GM21367 (cell line): ENCODE results near the gene TPPP3.

Source experiments
- ATAC-seq: cut with Tn5 transposase; IDR thresholded peaks from one replicate; pipeline ENCODE4 v1.9.1; 2021; ENCODE audit not compliant: unreplicated experiment

The TPPP3 gene

GRCh38 chr16:67393111-67393787 is at the start of gene TPPP3:
TPPP3 (minus strand) TSS chr16:67393498; CDS start chr16:67391111, 2,387 bp downstream.
- no peak for ATAC-seq

DNA sequence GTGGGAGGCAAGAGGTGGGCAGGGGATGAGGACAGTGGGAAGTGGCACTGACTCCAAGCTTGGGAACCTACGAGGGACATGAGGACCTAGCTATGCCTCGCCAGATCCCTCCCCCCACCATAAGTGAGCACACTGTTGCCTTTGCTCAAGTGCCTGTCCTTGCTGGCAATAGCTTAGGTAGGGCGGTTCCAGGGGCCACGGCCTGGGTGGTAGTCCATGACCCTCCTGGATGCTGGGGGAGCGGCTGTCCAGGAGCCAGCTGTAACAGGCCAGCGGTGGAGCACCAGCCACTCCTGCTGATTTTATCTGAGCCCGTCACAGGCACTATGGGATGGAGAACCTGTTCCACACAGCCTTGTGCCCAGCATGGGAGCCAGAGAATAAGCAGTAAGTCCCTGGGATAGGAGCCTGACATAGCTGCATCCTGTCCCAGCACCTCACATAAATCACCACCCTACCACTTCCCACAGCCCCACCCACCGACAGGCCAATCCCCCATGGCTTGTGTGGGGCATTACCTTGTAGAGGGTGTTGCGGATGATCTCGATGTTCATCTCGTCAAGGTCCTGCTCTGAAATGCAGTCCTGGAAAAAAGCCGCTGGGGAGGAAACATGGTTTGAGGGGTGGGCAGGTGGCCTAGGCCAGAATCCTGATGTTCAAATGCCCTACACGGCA is 49.4 kb upstream of the TPPP3 start:
- no peak for ATAC-seq

DNA sequence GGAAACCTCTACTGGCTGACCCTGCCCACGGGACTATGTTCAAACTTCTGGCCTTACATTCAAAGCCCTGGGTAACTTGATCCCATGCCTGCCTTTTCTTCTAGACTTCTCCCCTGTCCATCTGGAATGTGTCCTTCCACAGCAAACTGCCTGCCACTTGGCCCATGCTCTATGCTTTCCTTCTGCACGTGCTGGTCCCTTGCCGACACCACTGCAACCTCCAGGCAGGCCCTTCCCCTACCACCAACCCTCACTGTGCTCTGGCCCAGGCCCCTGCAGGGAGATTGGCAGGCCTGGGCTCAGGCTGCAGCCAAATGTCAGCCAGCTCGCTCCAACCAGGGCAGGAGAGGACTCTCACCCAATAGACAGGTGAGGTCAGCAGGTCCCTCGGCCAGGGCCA is 48.6 kb upstream of the TPPP3 start:
- ATAC-seq, result no peak

DNA sequence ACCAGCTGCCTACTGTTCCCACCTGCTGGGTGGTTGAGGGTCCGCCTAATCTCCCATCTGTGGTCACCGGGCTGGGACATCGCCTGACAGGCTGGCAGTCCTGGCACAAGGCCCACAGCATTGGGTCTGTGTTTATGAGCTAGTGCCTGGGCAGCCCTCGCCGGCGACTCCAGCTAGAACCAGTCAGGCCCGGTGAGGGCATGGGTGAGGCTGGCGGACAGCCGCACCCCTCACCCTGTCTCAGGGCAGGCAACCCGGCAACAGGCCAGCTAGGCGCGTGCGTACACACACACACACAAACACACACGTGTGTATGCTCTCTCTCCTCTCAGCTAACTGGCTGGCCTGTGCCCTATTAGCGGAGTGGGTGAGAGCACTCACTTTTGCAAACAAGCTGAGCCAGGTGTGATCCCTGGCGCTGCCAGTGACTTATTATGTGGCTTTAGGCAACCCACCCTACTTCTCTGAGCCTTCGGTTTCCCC is 48.0 kb upstream of the TPPP3 start:
- ATAC-seq, result no peak

GRCh38 chr16:67438824-67439393 is 45.6 kb upstream of the TPPP3 start:
- ATAC-seq, result no peak

DNA sequence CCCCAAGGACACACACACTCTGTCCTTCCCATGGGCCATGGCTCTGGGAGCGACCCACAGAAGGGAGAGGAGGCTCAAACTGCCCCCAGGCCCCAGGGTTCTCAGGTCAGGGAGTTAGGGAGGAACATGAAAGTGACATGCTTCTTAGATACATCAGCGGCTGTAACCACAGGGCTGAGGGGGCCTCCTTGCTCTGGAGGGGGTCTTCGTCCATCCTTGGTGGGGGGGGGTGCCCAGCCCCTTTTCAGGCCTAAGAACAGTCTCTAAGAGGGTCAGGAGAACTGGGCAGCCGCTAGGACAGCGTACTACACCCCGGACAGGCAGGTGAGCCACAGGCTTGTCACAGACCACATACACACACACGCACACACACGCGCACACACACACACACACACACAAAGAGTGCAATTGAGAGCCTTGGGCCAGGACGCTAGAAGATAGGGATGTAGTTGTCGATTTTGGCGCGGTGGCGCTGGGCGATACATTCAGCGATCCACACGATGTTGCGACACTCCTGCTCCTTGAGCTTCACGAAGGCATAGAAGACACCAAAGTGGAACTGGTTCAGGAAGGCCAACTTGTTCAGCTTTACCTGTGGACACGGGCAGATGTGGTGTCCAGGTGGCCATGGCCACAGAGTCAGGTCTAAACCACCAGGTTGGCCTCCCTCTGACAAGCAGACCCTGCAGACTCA is 44.9 kb upstream of the TPPP3 start:
- no peak for ATAC-seq

DNA sequence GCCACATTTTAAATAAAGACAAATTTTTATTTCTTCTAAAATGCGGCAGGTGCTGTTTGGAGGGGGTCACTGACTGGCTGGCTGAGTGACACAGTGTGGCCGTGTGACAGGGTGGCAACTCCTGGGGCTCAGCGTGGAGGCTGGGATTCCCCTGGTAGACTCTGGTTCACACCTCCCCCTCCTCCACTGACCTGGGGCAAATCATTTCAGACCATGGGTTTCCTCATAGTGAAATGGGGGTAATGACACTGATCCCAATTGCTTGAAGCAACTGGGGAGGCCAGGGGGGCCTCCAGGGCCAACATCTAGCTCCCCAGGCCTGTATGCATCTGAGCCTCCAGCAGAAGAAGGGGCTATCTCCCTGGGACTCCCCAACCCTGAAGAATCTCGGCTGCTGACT is 44.2 kb upstream of the TPPP3 start:
- ATAC-seq, result no peak

DNA sequence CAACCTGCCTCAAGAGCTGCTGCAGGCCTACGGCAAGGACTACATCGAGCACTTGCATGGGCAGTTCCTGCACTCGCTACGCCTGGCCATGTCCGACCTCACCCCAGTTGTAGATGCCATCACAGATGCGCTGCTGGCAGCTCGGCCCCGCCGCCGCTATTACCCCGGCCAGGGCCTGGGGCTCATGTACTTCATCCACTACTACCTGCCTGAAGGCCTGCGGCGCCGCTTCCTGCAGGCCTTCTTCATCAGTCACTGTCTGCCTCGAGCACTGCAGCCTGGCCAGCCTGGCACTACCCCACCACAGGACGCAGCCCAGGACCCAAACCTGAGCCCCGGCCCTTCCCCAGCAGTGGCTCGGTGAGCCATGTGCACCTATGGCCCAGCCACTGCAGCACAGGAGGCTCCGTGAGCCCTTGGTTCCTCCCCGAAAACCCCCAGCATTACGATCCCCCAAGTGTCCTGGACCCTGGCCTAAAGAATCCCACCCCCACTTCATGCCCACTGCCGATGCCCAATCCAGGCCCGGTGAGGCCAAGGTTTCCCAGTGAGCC is 43.4 kb upstream of the TPPP3 start:
- no peak for ATAC-seq

DNA sequence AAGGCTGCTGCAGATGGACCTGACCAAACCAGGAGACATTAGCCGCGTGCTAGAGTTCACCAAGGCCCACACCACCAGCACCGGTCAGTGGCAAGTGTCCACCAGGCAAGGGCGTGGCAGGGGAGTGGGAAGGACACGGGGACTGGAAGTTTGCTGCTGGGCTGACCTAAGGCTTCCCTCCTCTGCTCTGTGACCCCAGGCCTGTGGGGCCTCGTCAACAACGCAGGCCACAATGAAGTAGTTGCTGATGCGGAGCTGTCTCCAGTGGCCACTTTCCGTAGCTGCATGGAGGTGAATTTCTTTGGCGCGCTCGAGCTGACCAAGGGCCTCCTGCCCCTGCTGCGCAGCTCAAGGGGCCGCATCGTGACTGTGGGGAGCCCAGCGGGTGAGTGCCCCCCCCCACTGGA is 42.5 kb upstream of the TPPP3 start:
- ATAC-seq, result no peak

DNA sequence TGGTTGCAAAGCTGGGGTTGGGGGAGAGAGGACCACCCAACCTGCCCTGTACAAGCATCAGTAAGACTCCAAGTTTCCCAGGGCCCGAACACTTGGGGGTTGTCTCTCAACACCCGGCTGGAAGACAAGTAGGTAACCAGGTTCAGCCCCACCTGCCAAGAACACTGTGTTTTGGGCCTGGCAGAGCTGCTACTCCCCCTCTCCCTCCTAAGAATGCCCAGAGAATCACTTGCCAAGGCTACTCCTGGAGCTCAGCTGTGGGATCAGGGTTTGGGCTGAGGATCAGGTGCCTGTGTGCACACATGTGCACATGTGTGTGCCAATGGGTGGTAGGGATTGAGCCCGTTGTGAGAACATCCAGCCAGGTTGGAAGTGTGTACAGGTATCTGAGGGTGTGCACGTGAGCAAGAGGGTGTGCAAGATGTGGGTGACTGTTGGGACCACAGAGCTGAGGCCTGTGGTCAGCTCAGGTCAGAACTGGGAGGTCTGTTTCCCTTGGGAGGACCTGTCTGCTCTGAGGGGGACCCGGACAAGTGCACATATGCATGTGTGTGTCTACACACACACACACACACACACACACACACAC is 39.9 kb upstream of the TPPP3 start:
- ATAC-seq, result no peak

GRCh38 chr16:67432506-67432890 is 39.2 kb upstream of the TPPP3 start:
- ATAC-seq, result no peak

DNA sequence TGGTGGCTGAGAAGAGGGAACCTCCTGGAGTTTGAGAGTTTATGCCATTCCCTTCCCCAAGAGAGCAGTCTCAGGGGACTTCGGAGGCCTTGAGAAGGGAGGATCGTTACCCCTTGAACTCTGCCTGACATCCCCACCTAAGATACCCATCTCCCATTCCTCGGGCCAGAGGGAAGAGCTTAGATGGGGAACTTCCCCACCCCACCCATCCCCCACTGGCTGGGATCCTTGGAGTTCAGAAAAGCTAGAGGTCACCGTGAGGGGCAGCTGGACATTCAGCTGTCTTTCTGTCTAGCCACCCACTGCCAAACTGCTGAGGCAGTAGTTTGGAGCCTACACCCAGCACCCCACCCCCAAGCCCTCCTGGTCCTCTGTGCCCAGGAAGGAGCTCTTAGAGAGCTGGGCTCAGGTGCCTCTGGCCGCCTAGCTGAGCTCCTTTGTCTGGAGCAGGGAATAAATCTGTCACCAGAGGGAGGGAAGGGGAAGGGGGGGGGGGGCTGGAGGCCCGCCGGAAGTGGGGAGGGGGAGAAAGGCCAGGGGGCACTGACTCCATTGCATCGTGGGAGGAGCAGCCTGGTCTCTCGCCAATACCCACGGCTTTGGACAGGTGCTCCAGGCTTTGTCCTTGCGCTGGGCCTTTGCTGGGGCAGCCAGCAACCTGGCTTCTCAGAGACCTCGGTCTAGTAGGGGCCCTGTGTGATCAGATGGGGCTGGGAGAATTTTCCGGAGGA is 38.6 kb upstream of the TPPP3 start:
- no peak for ATAC-seq

DNA sequence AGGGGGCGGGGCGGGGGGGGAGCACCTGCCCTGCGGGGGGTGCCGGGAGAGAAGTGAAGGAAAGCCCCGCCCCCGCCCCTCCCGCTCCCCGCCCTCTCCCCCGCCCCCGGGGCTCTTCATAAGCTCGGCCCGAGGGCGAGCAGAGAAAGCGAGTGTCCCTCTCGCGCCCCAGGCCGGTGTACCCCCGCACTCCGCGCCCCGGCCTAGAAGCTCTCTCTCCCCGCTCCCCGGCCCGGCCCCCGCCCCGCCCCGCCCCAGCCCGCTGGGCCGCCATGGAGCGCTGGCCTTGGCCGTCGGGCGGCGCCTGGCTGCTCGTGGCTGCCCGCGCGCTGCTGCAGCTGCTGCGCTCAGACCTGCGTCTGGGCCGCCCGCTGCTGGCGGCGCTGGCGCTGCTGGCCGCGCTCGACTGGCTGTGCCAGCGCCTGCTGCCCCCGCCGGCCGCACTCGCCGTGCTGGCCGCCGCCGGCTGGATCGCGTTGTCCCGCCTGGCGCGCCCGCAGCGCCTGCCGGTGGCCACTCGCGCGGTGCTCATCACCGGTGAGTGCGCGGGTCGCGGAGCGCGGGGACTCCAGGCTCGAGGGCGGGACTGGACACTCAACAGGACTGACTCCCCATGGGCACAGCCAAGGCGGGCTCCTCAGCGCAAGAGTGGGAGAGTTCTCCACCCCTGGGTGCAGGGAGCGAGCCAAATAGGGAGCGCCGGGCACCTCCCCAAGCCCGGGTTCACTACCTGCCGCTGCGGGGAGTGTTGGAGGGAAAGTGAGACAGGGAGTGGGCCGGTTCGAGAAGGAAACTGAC is 37.9 kb upstream of the TPPP3 start, which contains the start of gene HSD11B2:
Gene HSD11B2 (plus strand): TSS at position 145 of the 798 bp plus-strand sequence. CDS start 128 bp downstream, at position 273.
- no peak for ATAC-seq

DNA sequence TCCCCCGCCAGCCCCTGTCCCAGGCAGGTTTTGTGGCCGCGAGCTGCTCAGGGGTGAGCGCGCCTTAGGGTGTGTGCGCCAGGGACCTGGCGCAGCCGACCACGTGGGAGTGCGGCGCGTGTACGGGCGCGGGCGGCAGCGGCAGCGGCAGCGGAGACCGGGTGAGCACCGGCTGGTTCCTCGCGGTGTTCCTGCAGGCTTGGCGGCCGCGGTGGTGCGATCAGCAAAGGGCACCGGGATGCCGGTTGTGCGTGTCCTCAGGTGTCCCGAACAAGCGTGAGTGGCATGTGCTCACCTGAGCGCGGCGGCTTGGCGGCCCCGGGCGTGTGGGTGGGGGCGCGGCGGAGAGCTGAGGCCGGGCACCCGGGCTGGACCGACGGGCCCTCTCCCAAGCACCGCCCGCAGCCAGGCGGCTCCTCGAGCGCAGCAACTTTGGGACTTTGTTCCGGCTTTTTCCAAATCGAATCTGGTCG is 37.2 kb upstream of the TPPP3 start:
- no peak for ATAC-seq

- no peak for ATAC-seq
These were observed 36.7 kb upstream of the TPPP3 start for GRCh38 chr16:67429799-67430503.

GRCh38 chr16:67429053-67429798 is 35.9 kb upstream of the TPPP3 start:
- ATAC-seq, result no peak

GRCh38 chr16:67428146-67428731 is 34.9 kb upstream of the TPPP3 start:
- no peak for ATAC-seq

DNA sequence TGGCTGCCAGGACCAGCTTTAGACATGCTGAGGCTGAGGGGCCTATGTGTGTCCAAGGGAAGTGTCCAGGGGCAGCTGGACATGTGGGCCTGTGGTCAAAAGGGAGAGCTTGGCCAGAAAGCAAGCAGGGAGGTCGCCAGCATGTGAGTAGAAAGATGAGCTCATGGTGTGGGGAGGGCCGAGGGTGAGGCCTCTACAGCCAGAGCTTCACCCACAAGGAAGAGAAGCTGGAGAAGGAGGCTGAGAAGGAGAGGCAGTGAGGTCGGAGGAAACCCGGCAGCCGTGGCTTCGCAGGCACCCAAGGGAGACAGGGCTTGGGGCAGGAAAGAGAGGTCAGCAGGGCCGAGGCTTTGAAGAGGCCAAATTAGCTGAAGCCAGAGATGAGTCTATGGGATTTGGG is 33.7 kb upstream of the TPPP3 start:
- ATAC-seq, result no peak
